Measurements from ENCODE around the gene ZIC5. TPM values are rescaled to one million over a fixed set of nuclear protein-coding genes. Genes with fewer than 3 reads are reported as not detected.

Gene ZIC5
- total RNA-seq: not detected in 2 replicates

GRCh38 chr13:99971576-99972189 lies at the start of gene ZIC5:
Gene ZIC5 (minus strand): TSS chr13:99971767. CDS start chr13:99971603, 164 bp downstream.
- Histone ChIP-seq H3K27me3 (ENCODE audit: control insufficient read depth, insufficient read depth, low read length) (peaks cover 76% of the 10 kb centered on the region), H3K36me3 (ENCODE audit: control insufficient read depth, insufficient read depth, low read length) (no peaks in the 10 kb centered on the region), H3K4me3 (ENCODE audit: low read depth, low read length) (no peak within 1 kb of the TSS)
- FAIRE-seq (no peak), DNase-seq (ENCODE audit: low read depth) (no peak)
- TF ChIP-seq, protein P1, sequence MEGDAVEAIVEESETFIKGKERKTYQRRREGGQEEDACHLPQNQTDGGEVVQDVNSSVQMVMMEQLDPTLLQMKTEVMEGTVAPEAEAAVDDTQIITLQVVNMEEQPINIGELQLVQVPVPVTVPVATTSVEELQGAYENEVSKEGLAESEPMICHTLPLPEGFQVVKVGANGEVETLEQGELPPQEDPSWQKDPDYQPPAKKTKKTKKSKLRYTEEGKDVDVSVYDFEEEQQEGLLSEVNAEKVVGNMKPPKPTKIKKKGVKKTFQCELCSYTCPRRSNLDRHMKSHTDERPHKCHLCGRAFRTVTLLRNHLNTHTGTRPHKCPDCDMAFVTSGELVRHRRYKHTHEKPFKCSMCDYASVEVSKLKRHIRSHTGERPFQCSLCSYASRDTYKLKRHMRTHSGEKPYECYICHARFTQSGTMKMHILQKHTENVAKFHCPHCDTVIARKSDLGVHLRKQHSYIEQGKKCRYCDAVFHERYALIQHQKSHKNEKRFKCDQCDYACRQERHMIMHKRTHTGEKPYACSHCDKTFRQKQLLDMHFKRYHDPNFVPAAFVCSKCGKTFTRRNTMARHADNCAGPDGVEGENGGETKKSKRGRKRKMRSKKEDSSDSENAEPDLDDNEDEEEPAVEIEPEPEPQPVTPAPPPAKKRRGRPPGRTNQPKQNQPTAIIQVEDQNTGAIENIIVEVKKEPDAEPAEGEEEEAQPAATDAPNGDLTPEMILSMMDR (IDR thresholded peaks at IDR 0.05; ENCODE audit: insufficient read depth, low read length, severe bottlenecking): no peak

DNA sequence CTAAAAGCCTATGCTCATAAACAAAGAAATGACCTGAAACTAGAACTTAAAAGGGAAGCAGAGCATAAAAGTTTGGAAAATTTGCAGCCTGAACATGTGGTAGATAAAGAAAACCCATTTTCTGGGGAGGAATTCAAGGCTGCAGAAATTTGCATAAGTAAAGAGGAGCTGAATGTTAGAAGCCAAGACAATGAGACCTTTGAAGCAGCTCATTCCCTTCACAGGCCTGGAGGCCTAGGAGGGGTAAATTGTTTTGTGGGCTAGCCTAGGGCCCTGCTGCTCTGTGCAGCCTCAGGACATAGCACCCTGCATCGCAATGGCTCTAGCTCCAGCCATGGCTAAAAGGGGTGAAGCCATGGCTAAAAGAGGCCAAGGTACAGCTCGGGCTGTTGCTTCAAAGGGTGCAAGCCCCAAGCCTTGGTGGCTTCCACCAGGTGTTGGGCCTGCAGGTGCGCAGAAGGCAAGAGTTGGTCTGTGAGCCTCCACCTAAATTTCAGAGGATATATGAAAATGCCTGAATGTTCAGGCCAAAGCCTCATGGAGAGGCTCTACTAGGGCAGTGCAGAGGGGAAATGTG lies 48.3 kb upstream of the ZIC5 start:
- TF ChIP-seq, protein P1 (IDR thresholded peaks at IDR 0.05; ENCODE audit: insufficient read depth, low read length, severe bottlenecking): no peak
- Histone ChIP-seq H3K36me3 (ENCODE audit: control insufficient read depth, insufficient read depth, low read length) (no peaks in the 10 kb centered on the region), H3K27me3 (ENCODE audit: control insufficient read depth, insufficient read depth, low read length) (no peaks in the 10 kb centered on the region), H3K4me3 (ENCODE audit: low read depth, low read length) (no peak overlapping the region)
- DNase-seq (ENCODE audit: low read depth) (no peak), FAIRE-seq (no peak)

- DNase-seq (ENCODE audit: low read depth) (no peak), FAIRE-seq (no peak)
- no peaks in the 10 kb centered on the region for H3K27me3 ChIP-seq (ENCODE audit: control insufficient read depth, insufficient read depth, low read length)
- H3K36me3 ChIP-seq (ENCODE audit: control insufficient read depth, insufficient read depth, low read length): no peaks in the 10 kb centered on the region
- TF ChIP-seq, protein P1 (IDR thresholded peaks at IDR 0.05; ENCODE audit: insufficient read depth, low read length, severe bottlenecking): no peak
- no peak overlapping the region for H3K4me3 ChIP-seq (ENCODE audit: low read depth, low read length)
Measured at GRCh38 chr13:100014621-100015020, 43.1 kb upstream of the ZIC5 start.

GRCh38 chr13:99998261-99998660 lies 26.7 kb upstream of the ZIC5 start:
- H3K27me3 ChIP-seq (ENCODE audit: control insufficient read depth, insufficient read depth, low read length): peaks cover 35% of the 10 kb centered on the region
- no peaks in the 10 kb centered on the region for H3K36me3 ChIP-seq (ENCODE audit: control insufficient read depth, insufficient read depth, low read length)
- FAIRE-seq (no peak), DNase-seq (ENCODE audit: low read depth) (no peak)
- no peak overlapping the region for H3K4me3 ChIP-seq (ENCODE audit: low read depth, low read length)
- TF ChIP-seq, protein P1 (IDR thresholded peaks at IDR 0.05; ENCODE audit: insufficient read depth, low read length, severe bottlenecking): no peak

DNA sequence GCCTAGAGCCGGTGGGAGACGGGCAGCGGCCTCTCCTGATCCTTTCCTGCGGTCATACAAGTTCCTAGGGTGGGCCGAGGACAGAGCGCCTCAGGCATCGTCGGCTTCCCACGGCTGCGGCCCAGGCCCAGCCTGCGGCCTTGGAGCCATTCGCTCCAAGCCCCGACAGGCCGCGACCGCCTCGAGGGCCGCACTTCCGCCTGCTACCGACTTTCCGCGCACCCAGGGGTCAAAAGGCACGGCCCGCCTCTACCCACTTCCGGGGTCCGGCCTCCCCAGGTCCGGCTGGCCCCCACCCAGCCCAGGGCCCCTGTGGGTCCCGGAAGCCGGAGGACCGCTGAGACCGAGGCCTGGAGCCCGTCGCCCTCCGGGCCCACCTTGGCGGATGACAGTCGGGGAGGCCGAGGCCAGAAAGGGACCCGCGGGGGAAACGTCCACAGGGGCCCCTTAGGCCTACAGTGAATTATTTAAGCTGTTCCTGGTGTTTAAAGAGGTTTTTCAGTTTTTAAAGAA lies 26.2 kb upstream of the ZIC5 start:
- H3K27me3 ChIP-seq (ENCODE audit: control insufficient read depth, insufficient read depth, low read length): peaks cover 37% of the 10 kb centered on the region

More for the DNA sequence above, 26.2 kb upstream of the ZIC5 start:
- no peaks in the 10 kb centered on the region for H3K36me3 ChIP-seq (ENCODE audit: control insufficient read depth, insufficient read depth, low read length)
- DNase-seq (ENCODE audit: low read depth) (no peak), FAIRE-seq (no peak)
- H3K4me3 ChIP-seq (ENCODE audit: low read depth, low read length): no peak overlapping the region
- TF ChIP-seq, protein P1 (IDR thresholded peaks at IDR 0.05; ENCODE audit: insufficient read depth, low read length, severe bottlenecking): no peak

Measured in bronchial epithelial cell (primary cell).